H9 (cell line): Measurements from ENCODE around the gene TTLL13. TPM values are rescaled to one million over a fixed set of nuclear protein-coding genes. Genes with fewer than 3 reads are reported as not detected.

ENCODE experiments used
- DNase-seq: peaks from one replicate; pipeline ENCODE4 v3.0.0-alpha.2; 2017
- H2AFZ ChIP-seq: one replicate; pipeline ENCODE4 v1.6.1; 2013; ENCODE audit warnings: mild to moderate bottlenecking, low read length, control low read depth, moderate library complexity
- H2AK5ac ChIP-seq: 2 replicates; pipeline ENCODE4 v1.6.1; 2013; ENCODE audit warnings: low read length, control low read depth, mixed read lengths; ENCODE audit not compliant: insufficient read length
- H2BK120ac ChIP-seq: one replicate; pipeline ENCODE4 v1.6.1; 2013; ENCODE audit warnings: low read depth, mild to moderate bottlenecking, low read length, control low read depth, inconsistent platforms; ENCODE audit not compliant: poor library complexity, severe bottlenecking
- H2BK12ac ChIP-seq: 2 replicates; pipeline ENCODE4 v1.6.1; 2013; ENCODE audit warnings: low read length, control low read depth, mixed read lengths, low read depth; ENCODE audit not compliant: insufficient read length
- H2BK15ac ChIP-seq: 2 replicates; pipeline ENCODE4 v1.6.1; 2013; ENCODE audit warnings: low read depth, low read length, control low read depth
- H2BK20ac ChIP-seq: one replicate; pipeline ENCODE4 v1.6.1; 2013; ENCODE audit warnings: low read depth, mild to moderate bottlenecking, low read length, control low read depth, inconsistent platforms; ENCODE audit not compliant: poor library complexity, severe bottlenecking
- H2BK5ac ChIP-seq: 2 replicates; pipeline ENCODE4 v1.6.1; 2013; ENCODE audit warnings: low read length, control low read depth, mixed read lengths; ENCODE audit not compliant: insufficient read length
- H3K14ac ChIP-seq: 2 replicates; pipeline ENCODE4 v1.6.1; 2013; ENCODE audit warnings: low read length, control low read depth; ENCODE audit not compliant: insufficient read depth
- H3K18ac ChIP-seq: 2 replicates; pipeline ENCODE4 v1.6.1; 2013; ENCODE audit warnings: low read depth, mild to moderate bottlenecking, mixed read lengths, low read length, control low read depth; ENCODE audit not compliant: insufficient read length
- H3K23ac ChIP-seq: 2 replicates; pipeline ENCODE4 v1.6.1; 2013; ENCODE audit warnings: low read length, control low read depth, mixed read lengths, low read depth; ENCODE audit not compliant: insufficient read length
- H3K23me2 ChIP-seq: 2 replicates; pipeline ENCODE4 v1.6.1; 2013; ENCODE audit warnings: low read depth, mild to moderate bottlenecking, mixed read lengths, low read length, control low read depth; ENCODE audit not compliant: insufficient read length, poor library complexity, severe bottlenecking
- H3K27ac ChIP-seq: 2 replicates; pipeline ENCODE4 v1.5.1; 2013; ENCODE audit warnings: low read length, control low read depth, mixed read lengths, low read depth; ENCODE audit not compliant: insufficient read length
- H3K27me3 ChIP-seq: 2 replicates; pipeline ENCODE4 v1.6.1; 2013; ENCODE audit warnings: low read length, control low read depth, inconsistent platforms; ENCODE audit not compliant: insufficient read depth
- H3K4ac ChIP-seq: 2 replicates; pipeline ENCODE4 v1.6.1; 2013; ENCODE audit warnings: low read depth, mild to moderate bottlenecking, control low read depth, inconsistent platforms, low read length, moderate library complexity
- H3K4me1 ChIP-seq: 2 replicates; pipeline ENCODE4 v1.6.1; 2013; ENCODE audit warnings: low read length, control low read depth, inconsistent platforms; ENCODE audit not compliant: insufficient read depth
- H3K4me2 ChIP-seq: 2 replicates; pipeline ENCODE4 v1.6.1; 2013; ENCODE audit warnings: low read length, control low read depth, mixed read lengths; ENCODE audit not compliant: insufficient read length, insufficient read depth
- H3K56ac ChIP-seq: 2 replicates; pipeline ENCODE4 v1.6.1; 2013; ENCODE audit warnings: low read depth, mild to moderate bottlenecking, mixed read lengths, low read length, control low read depth; ENCODE audit not compliant: insufficient read length
- H3K79me1 ChIP-seq: 2 replicates; pipeline ENCODE4 v1.6.1; 2013; ENCODE audit warnings: low read depth, mild to moderate bottlenecking, moderate library complexity, low read length, control low read depth, inconsistent platforms; ENCODE audit not compliant: insufficient read depth, poor library complexity, severe bottlenecking
- H3K79me2 ChIP-seq: 2 replicates; pipeline ENCODE4 v1.6.1; 2013; ENCODE audit warnings: low read length, control low read depth, inconsistent platforms; ENCODE audit not compliant: insufficient read depth
- H3K9ac ChIP-seq: 2 replicates; pipeline ENCODE4 v1.6.1; 2013; ENCODE audit warnings: low read length, control low read depth, mixed read lengths; ENCODE audit not compliant: insufficient read length; ENCODE audit errors: extremely low read depth
- H3K9me3 ChIP-seq: one replicate; pipeline ENCODE4 v1.6.1; 2013; ENCODE audit warnings: low read depth, low read length, inconsistent platforms; ENCODE audit not compliant: control insufficient read depth
- H3T11ph ChIP-seq: one replicate; pipeline ENCODE4 v1.6.1; 2013; ENCODE audit warnings: mild to moderate bottlenecking, low read length, control low read depth, inconsistent platforms
- H4K20me1 ChIP-seq: one replicate; pipeline ENCODE4 v1.6.1; 2013; ENCODE audit not compliant: control insufficient read depth, insufficient read length, insufficient read depth
- H4K5ac ChIP-seq: 2 replicates; pipeline ENCODE4 v1.6.1; 2013; ENCODE audit warnings: low read depth, mild to moderate bottlenecking, mixed read lengths, low read length, control low read depth; ENCODE audit not compliant: insufficient read length
- H4K8ac ChIP-seq: replicated peaks from 2 replicates; pipeline ENCODE4 v1.6.1; 2013; ENCODE audit warnings: low read length, control low read depth, mixed read lengths, low read depth; ENCODE audit not compliant: insufficient read length
- H4K91ac ChIP-seq: 2 replicates; pipeline ENCODE4 v1.6.1; 2013; ENCODE audit warnings: low read depth, mild to moderate bottlenecking, moderate library complexity, mixed read lengths, low read length, control low read depth; ENCODE audit not compliant: insufficient read length
- H3K27ac Mint-ChIP-seq, 3 experiments: 2 replicates in 2 of 3; 3 replicates in 1 of 3; pipeline ENCODE4 v1.8.0; 2020 to 2021; ENCODE audit warnings: mixed read lengths in 3 of 3, mild to moderate bottlenecking in 1 of 3, moderate library complexity in 1 of 3
- H3K27me3 Mint-ChIP-seq: 2 replicates; pipeline ENCODE4 v1.8.0; 2021; ENCODE audit warnings: low read depth, mild to moderate bottlenecking, moderate library complexity, mixed read lengths
- H3K36me3 Mint-ChIP-seq, 3 experiments: 2 replicates in 2 of 3; 3 replicates in 1 of 3; pipeline ENCODE4 v1.8.0; 2020 to 2021; ENCODE audit warnings: low read depth in 3 of 3, mixed read lengths in 3 of 3; ENCODE audit not compliant: insufficient read depth in 1 of 3
- H3K4me1 Mint-ChIP-seq, 2 experiments: 2 replicates each; pipeline ENCODE4 v1.8.0; 2020; ENCODE audit warnings: mixed read lengths in 2 of 2
- H3K4me3 Mint-ChIP-seq, 2 experiments: 2 replicates in 1 of 2; 3 replicates in 1 of 2; pipeline ENCODE4 v1.8.0; 2020 to 2021; ENCODE audit warnings: mild to moderate bottlenecking in 2 of 2, mixed read lengths in 2 of 2, moderate library complexity in 1 of 2
- H3K9me3 Mint-ChIP-seq, 2 experiments: 2 replicates in 1 of 2; 3 replicates in 1 of 2; pipeline ENCODE4 v1.8.0; 2020; ENCODE audit warnings: mild to moderate bottlenecking in 2 of 2, mixed read lengths in 2 of 2, moderate library complexity in 1 of 2
- WGBS: extraction: QIAGEN DNeasy Blood & Tissue Kit; methylation state at CpG from one replicate; pipeline ENCODE4 v1.1.7; 2013; ENCODE audit warnings: missing lambda C conversion rate, low lambda C conversion rate, mixed read lengths; ENCODE audit not compliant: insufficient read length; ENCODE audit errors: extremely low coverage; 5-methylcytosine and 5-hydroxymethylcytosine counted together
- total RNA-seq: library from RNA; stranded (reverse); gene quantifications from 2 replicates; pipeline ENCODE4 v1.2.1, GENCODE V29; 2021
- TF ChIP-seq, protein P1 (sequence below): fragments of 200-600 bp; sonication (generic); conservative IDR thresholded peaks from 3 replicates; pipeline ENCODE4 v1.8.0; 2021; ENCODE audit warnings: antibody characterized with exemption, mild to moderate bottlenecking

The TTLL13 gene
- total RNA-seq, 1 experiment from 2014 or later, result not detected

DNA sequence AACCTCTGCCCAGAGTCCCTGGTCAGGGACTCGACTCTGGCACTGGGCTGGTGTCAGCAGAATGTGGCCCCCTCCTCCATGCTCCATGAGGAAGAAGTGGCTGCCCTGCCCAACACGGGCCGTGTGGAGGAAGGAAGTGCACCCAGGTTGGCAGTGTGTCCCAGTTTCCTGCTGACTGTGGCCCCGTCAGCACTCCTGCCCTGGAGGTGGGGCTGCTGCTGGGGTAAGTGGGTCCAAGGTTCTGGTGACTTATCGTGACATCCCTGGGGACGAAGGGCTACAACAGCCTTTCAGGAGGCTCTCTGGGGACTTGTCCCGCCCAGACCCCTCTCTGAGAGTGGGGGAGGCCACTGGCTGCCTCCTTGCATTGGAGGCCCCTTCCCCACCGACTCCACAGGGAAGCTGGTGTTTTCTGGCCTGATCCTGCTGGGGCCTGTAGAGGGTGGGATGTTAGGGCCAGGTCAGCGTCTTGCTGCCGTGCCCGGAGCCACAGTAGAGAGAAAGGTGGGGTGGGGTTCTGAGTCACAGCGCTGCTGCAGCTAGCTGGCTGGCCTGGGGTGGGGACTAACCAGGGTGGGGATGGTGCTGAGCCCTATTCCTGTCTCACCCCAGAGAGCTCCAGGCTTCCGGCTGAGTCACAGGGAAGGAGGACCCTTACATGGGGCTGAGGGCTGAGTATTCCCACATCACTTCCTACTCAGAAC is 37.8 kb upstream of the TTLL13 start:
- H2BK20ac ChIP-seq, result no peak overlapping the region
- no peak overlapping the region for H4K8ac ChIP-seq
- no CpG with 5 or more reads among the region's 13 CpGs for WGBS
- no peak overlapping the region for H2BK5ac ChIP-seq
- no peak overlapping the region for H2AK5ac ChIP-seq
- no peaks in the 10 kb centered on the region for H3K9me3 Mint-ChIP-seq
- no peaks in the 10 kb centered on the region for H3K79me1 ChIP-seq
- no peak overlapping the region for H3K4me2 ChIP-seq
- H3K56ac ChIP-seq, result no peak overlapping the region
- H3K79me2 ChIP-seq, result peaks cover under 1% of the 10 kb centered on the region; the same call in 1 of the 2 replicates
- H2AFZ ChIP-seq, result no peak overlapping the region
- no peak overlapping the region for H3K4ac ChIP-seq
- no peak overlapping the region for H2BK15ac ChIP-seq
- no peaks in the 10 kb centered on the region for H3K4me1 ChIP-seq
- no peak overlapping the region for H3K23ac ChIP-seq
- H3K36me3 Mint-ChIP-seq, result peaks cover 7 to 17% (median 14%) of the 10 kb centered on the region in 3 experiments; a peak in 5 of 7 replicates
- H3K14ac ChIP-seq, result peak overlapping the region; percentile 1; the same call in 1 of the 2 replicates
- TF ChIP-seq, protein P1, sequence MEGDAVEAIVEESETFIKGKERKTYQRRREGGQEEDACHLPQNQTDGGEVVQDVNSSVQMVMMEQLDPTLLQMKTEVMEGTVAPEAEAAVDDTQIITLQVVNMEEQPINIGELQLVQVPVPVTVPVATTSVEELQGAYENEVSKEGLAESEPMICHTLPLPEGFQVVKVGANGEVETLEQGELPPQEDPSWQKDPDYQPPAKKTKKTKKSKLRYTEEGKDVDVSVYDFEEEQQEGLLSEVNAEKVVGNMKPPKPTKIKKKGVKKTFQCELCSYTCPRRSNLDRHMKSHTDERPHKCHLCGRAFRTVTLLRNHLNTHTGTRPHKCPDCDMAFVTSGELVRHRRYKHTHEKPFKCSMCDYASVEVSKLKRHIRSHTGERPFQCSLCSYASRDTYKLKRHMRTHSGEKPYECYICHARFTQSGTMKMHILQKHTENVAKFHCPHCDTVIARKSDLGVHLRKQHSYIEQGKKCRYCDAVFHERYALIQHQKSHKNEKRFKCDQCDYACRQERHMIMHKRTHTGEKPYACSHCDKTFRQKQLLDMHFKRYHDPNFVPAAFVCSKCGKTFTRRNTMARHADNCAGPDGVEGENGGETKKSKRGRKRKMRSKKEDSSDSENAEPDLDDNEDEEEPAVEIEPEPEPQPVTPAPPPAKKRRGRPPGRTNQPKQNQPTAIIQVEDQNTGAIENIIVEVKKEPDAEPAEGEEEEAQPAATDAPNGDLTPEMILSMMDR, result no peak
- H4K20me1 ChIP-seq, result no peaks in the 10 kb centered on the region
- no peak overlapping the region for H2BK12ac ChIP-seq
- H3K27me3 Mint-ChIP-seq, result no peaks in the 10 kb centered on the region
- no peak overlapping the region for H2BK120ac ChIP-seq
- H3K9me3 ChIP-seq, result no peaks in the 10 kb centered on the region
- no peak overlapping the region for H3K4me3 Mint-ChIP-seq
- H3K27me3 ChIP-seq, result no peaks in the 10 kb centered on the region
- no peak for DNase-seq
- H3K27ac Mint-ChIP-seq, result peak overlapping the region in 2 of 3 experiments; percentile 70 to 81; a peak in 2 of 7 replicates
- no peak overlapping the region for H3K9ac ChIP-seq
- H4K91ac ChIP-seq, result peak overlapping the region; percentile 47
- peaks cover 4% of the 10 kb centered on the region for H3K23me2 ChIP-seq
- peaks cover 8 to 9% of the 10 kb centered on the region in 2 experiments for H3K4me1 Mint-ChIP-seq
- H3K18ac ChIP-seq, result no peak overlapping the region
- H3T11ph ChIP-seq, result no peak overlapping the region
- H3K27ac ChIP-seq, result no peak overlapping the region
- no peak overlapping the region for H4K5ac ChIP-seq
